ENCODE measurements around the gene SF3B6.

SF3B6 gene

GRCh38 chr2:24076849-24077534 is 866 bp upstream of the SF3B6 start:
- peak; percentile 37 for TF ChIP-seq REST (IDR thresholded peaks at IDR 0.05; ENCODE audit: insufficient replicate concordance, low read depth)
- TF ChIP-seq GABPA (IDR thresholded peaks at IDR 0.05; ENCODE audit: low read depth): no peak
- peak overlapping the region; percentile 72 for H3K4me3 ChIP-seq (replicated peaks; ENCODE audit: insufficient read depth, low read length)
- peak overlapping the region; percentile 86 for H3K27ac ChIP-seq (replicated peaks)
- no peaks in the 10 kb centered on the region for H3K27me3 ChIP-seq (ENCODE audit: insufficient read depth, poor library complexity, severe bottlenecking)
- DNase-seq (ENCODE audit: low read depth in 1 of 2, low spot score in 1 of 2): peak; percentile 26 to 61

DNA sequence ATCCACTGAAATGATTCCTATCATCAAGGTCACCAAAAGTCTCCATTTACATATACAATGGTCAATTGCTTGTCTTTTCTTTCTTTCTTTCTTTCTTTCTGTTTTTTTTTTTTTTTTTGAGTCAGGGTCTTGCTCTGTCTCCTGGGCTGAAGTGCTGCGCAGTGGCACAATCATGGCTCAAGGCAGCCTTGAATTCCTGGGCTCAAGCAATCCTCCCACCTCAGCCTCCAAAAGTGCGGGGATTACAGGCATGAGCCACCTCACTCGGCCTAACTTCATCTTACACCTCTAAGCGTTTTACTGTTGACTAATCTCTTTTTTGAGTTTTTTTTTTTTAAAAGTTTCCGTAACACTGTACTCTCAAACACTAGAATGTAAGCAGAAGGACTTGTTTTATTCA is 867 bp downstream of the SF3B6 start:
- Histone ChIP-seq H3K4me3 (replicated peaks; ENCODE audit: insufficient read depth, low read length) (peak overlapping the region; percentile 72), H3K27me3 (ENCODE audit: insufficient read depth, poor library complexity, severe bottlenecking) (no peaks in the 10 kb centered on the region), H3K27ac (replicated peaks) (peak overlapping the region; percentile 86; the same call in 1 of the 2 replicates)
- TF ChIP-seq POLR2AphosphoS5 (IDR thresholded peaks at IDR 0.05; ENCODE audit: low read depth) (no peak), GABPA (IDR thresholded peaks at IDR 0.05; ENCODE audit: low read depth) (no peak), REST (IDR thresholded peaks at IDR 0.05; ENCODE audit: insufficient replicate concordance, low read depth) (no peak), SPI1 (IDR thresholded peaks at IDR 0.05; ENCODE audit: borderline replicate concordance, low read depth) (no peak)
- TF ChIP-seq, protein P1, sequence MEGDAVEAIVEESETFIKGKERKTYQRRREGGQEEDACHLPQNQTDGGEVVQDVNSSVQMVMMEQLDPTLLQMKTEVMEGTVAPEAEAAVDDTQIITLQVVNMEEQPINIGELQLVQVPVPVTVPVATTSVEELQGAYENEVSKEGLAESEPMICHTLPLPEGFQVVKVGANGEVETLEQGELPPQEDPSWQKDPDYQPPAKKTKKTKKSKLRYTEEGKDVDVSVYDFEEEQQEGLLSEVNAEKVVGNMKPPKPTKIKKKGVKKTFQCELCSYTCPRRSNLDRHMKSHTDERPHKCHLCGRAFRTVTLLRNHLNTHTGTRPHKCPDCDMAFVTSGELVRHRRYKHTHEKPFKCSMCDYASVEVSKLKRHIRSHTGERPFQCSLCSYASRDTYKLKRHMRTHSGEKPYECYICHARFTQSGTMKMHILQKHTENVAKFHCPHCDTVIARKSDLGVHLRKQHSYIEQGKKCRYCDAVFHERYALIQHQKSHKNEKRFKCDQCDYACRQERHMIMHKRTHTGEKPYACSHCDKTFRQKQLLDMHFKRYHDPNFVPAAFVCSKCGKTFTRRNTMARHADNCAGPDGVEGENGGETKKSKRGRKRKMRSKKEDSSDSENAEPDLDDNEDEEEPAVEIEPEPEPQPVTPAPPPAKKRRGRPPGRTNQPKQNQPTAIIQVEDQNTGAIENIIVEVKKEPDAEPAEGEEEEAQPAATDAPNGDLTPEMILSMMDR (IDR thresholded peaks at IDR 0.05; ENCODE audit: insufficient read depth, low read length): no peak
- DNase-seq (ENCODE audit: low read depth in 1 of 2, low spot score in 1 of 2): no peak

DNA sequence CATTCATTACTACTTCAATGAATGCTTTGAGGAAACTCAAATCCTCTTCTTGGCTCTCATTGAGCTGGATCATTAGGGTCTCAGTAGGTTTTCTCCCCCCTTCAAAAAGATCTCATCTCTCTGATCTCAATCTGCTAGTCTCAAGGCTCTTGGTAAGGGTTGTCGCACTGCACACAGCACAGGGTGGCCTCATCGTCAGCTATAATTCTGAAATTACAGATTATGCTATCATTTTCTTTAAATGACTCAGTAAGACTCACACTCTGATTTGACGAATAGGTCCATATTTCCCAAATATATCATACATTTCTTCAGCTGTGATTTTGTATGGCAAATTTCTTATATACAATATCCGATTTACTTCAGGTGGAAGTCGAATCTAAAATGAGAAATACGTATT is 2.3 kb downstream of the SF3B6 start:
- TF ChIP-seq SPI1 (IDR thresholded peaks at IDR 0.05; ENCODE audit: borderline replicate concordance, low read depth) (no peak), REST (IDR thresholded peaks at IDR 0.05; ENCODE audit: insufficient replicate concordance, low read depth) (no peak)
- no peak overlapping the region for H3K4me3 ChIP-seq (replicated peaks; ENCODE audit: insufficient read depth, low read length)
- H3K27ac ChIP-seq (replicated peaks): no peak overlapping the region
- no peaks in the 10 kb centered on the region for H3K27me3 ChIP-seq (ENCODE audit: insufficient read depth, poor library complexity, severe bottlenecking)
- no peak for DNase-seq (ENCODE audit: low read depth in 1 of 2, low spot score in 1 of 2)

DNA sequence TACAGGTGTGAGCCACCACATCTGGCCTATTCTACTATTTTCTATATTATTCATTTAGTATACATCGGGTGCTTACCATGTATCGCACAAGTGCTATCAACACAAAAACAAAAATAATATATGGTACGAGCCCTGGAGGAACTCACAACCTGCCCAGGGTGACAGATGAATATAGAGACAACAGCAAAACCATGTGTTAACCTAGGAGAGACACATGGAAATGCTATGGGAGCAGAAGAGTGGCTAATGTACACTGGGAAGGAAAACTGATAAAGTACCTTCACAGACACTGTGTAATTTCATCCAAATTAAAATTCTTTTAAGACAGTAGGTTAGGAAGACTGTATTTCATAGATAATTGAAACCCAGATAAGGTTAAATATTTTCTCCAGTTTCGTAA is 3.9 kb downstream of the SF3B6 start:
- no peaks in the 10 kb centered on the region for H3K27me3 ChIP-seq (ENCODE audit: insufficient read depth, poor library complexity, severe bottlenecking)
- no peak overlapping the region for H3K27ac ChIP-seq (replicated peaks)
- no peak for DNase-seq (ENCODE audit: low read depth in 1 of 2, low spot score in 1 of 2)
- H3K4me3 ChIP-seq (replicated peaks; ENCODE audit: insufficient read depth, low read length): no peak overlapping the region
- TF ChIP-seq SPI1 (IDR thresholded peaks at IDR 0.05; ENCODE audit: borderline replicate concordance, low read depth) (no peak), POLR2AphosphoS5 (IDR thresholded peaks at IDR 0.05; ENCODE audit: low read depth) (no peak), REST (IDR thresholded peaks at IDR 0.05; ENCODE audit: insufficient replicate concordance, low read depth) (no peak), GABPA (IDR thresholded peaks at IDR 0.05; ENCODE audit: low read depth) (no peak)
- TF ChIP-seq, protein P1 (IDR thresholded peaks at IDR 0.05; ENCODE audit: insufficient read depth, low read length): no peak

Measured in HL-60 (cell line).